Neural crest cell (in vitro differentiated cells): ENCODE data around the gene PCP4. TPM values are rescaled to one million over a fixed set of nuclear protein-coding genes. Genes with fewer than 3 reads are reported as not detected.

ENCODE experiments used
- DNase-seq: peaks from one replicate; pipeline ENCODE4 v3.0.0; 2021; ENCODE audit warnings: low read depth, mixed read lengths, low spot score
- H3K27ac Mint-ChIP-seq: one replicate; pipeline ENCODE4 v1.8.0; 2021; ENCODE audit warnings: mild to moderate bottlenecking, mixed read lengths; ENCODE audit not compliant: unreplicated experiment
- H3K27me3 Mint-ChIP-seq: 2 replicates; pipeline ENCODE4 v1.8.0; 2021; ENCODE audit warnings: low read depth, mild to moderate bottlenecking, mixed read lengths
- H3K36me3 Mint-ChIP-seq: 2 replicates; pipeline ENCODE4 v1.8.0; 2021; ENCODE audit warnings: low read depth, mild to moderate bottlenecking, mixed read lengths
- H3K4me1 Mint-ChIP-seq: 2 replicates; pipeline ENCODE4 v1.8.0; 2021; ENCODE audit warnings: mixed read lengths
- H3K4me3 Mint-ChIP-seq: one replicate; pipeline ENCODE4 v1.8.0; 2021; ENCODE audit warnings: mild to moderate bottlenecking, mixed read lengths
- H3K9me3 Mint-ChIP-seq: 2 replicates; pipeline ENCODE4 v1.8.0; 2021; ENCODE audit warnings: mixed read lengths
- total RNA-seq: library from RNA; stranded (reverse); gene quantifications from 2 replicates; pipeline ENCODE4 v1.2.1, GENCODE V29; 2021
- TF ChIP-seq, protein P1 (sequence below): fragments of 200-600 bp; sonication (generic); conservative IDR thresholded peaks from 2 replicates; pipeline ENCODE4 v1.5.0; 2021; ENCODE audit warnings: antibody characterized with exemption, mild to moderate bottlenecking

PCP4 gene
- total RNA-seq, 1 donor from 2014 or later, result 1.1 TPM

DNA sequence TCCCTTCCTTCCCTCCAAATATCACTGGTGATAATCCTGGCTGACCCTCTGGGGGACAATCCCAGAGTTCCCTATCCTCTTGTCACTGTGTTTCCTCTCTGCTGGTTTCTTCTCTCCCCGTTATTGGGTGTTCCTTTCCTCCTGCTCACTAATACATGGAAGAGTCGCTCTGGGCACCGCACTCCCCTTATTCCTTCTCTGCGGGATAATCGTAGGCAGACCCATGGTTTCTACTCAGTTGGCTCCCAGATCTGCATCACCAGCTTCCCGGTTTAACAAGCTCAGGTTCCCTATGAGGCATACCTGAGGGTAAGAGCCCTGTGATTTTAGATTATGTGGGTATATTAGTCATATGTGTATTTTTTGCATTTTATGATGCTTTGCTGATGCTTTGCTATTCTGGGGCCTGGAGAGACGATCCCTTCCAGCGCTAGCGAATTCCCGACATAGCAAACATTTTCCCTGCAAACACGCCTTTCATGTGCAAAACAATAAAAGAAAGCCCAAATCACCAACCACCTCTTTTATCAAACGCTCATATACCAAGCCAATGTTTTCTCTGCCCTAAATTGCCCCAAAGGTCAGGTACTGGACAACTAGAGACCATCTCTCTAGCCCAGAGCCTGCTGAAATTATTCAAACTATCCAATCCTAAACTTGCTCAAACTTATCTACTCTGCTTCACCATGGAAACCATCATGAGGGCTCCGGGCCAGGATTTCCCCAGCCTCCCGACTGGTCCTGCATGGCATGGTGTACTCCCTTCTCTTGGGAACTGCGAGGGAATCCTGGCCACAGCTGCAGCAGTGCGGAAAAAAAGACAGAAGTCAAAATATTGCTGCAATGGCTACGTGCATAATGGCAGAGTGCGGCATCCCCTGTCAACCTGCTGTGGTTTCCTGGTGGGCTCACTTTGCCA, 84.2 kb downstream of the PCP4 start:
- TF ChIP-seq, protein P1, sequence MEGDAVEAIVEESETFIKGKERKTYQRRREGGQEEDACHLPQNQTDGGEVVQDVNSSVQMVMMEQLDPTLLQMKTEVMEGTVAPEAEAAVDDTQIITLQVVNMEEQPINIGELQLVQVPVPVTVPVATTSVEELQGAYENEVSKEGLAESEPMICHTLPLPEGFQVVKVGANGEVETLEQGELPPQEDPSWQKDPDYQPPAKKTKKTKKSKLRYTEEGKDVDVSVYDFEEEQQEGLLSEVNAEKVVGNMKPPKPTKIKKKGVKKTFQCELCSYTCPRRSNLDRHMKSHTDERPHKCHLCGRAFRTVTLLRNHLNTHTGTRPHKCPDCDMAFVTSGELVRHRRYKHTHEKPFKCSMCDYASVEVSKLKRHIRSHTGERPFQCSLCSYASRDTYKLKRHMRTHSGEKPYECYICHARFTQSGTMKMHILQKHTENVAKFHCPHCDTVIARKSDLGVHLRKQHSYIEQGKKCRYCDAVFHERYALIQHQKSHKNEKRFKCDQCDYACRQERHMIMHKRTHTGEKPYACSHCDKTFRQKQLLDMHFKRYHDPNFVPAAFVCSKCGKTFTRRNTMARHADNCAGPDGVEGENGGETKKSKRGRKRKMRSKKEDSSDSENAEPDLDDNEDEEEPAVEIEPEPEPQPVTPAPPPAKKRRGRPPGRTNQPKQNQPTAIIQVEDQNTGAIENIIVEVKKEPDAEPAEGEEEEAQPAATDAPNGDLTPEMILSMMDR, result no peak
- H3K27me3 Mint-ChIP-seq, result peaks cover 35% of the 10 kb centered on the region
- H3K27ac Mint-ChIP-seq, result no peak overlapping the region
- H3K4me1 Mint-ChIP-seq, result peaks cover 8% of the 10 kb centered on the region
- no peak overlapping the region for H3K4me3 Mint-ChIP-seq
- no peak for DNase-seq
- H3K36me3 Mint-ChIP-seq, result peaks cover 3% of the 10 kb centered on the region
- H3K9me3 Mint-ChIP-seq, result peaks cover 7% of the 10 kb centered on the region

DNA sequence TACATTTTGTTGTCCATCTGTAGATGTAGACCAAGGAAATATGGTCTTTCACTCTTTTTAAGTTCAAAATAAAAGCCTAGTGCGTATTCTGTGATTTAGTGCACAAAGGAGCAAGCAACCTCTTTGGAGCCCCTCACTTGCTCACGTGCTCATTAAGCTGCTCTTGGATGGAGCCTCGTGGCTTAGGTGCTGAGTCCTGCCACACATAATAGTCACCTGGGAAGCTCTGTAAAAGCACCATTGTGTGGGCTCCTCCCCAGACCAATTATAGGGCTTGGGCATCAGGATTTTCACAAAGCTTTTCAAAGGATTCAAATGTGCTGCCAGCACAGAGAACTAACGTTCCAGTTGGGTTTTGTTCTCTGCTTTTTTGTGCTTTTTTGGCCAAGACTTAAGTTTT, 85.0 kb downstream of the PCP4 start:
- no peak overlapping the region for H3K27ac Mint-ChIP-seq
- H3K4me3 Mint-ChIP-seq, result no peak overlapping the region
- TF ChIP-seq, protein P1, result no peak
- H3K9me3 Mint-ChIP-seq, result peaks cover 1% of the 10 kb centered on the region
- peaks cover 29% of the 10 kb centered on the region for H3K27me3 Mint-ChIP-seq
- no peak for DNase-seq
- H3K36me3 Mint-ChIP-seq, result peaks cover 3% of the 10 kb centered on the region
- H3K4me1 Mint-ChIP-seq, result peaks cover 8% of the 10 kb centered on the region

DNA sequence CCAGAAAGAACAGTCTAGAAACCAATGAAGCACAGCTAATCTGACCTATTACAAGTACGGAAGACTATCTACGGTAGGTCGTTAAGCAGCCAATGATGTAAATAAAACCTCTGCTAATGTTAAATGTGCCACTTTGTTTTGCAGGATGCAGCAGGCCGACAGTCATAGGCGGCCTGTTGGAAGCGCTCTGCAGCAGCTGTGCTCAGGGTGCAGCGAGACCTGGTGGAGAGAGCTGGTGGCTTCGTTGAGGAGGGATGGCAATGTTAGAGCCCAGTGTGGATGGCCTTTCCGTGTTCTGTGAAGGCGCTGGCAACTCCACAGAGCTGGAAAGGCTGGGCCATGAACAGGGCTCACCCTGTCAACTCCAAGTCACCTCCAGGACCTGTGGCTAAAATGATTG, 87.3 kb downstream of the PCP4 start:
- H3K4me3 Mint-ChIP-seq, result no peak overlapping the region
- H3K36me3 Mint-ChIP-seq, result peaks cover 3% of the 10 kb centered on the region
- H3K4me1 Mint-ChIP-seq, result peaks cover 8% of the 10 kb centered on the region
- DNase-seq, result no peak
- H3K9me3 Mint-ChIP-seq, result no peaks in the 10 kb centered on the region
- TF ChIP-seq, protein P1, result no peak
- peaks cover 28% of the 10 kb centered on the region for H3K27me3 Mint-ChIP-seq
- H3K27ac Mint-ChIP-seq, result no peak overlapping the region

DNA sequence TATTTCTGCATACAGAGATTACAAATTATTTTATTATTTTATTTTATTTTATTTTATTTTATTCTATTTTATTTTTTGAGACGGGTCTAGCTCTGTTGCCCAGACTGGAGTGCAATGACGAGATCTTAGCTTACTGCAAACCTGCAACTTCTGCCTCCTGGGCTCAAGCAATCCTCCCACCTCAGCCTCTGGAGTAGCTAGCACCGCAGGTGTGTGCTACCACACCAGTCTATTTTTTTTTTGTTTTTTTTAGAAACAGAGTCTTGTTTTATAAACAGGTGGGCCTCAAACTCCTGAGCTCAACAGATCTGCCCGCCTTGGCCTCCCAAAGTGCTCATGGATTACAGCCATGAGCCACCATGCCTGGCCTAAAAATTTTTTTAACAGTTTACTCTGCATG, 88.1 kb downstream of the PCP4 start:
- DNase-seq, result no peak
- TF ChIP-seq, protein P1, result no peak
- H3K4me1 Mint-ChIP-seq, result peaks cover 8% of the 10 kb centered on the region

DNA sequence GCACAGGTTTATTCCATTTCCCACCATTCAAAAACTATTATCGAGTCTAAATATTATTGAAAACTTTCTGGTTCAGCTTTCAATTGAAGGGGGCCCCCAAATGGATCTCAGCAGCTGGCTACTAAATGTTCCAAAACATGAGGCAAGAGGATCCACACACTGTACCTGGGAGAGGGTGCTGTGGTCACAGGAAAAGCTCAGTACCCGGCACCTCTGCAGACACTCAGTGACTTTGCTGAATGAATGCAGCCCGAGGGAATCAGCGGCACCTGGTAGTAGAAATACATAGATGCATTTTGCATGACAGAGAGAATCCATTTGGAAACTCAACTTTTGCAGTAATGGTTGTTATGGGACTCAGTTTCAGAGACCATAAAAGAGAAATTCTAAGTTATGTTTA, 89.3 kb downstream of the PCP4 start:
- Mint-ChIP-seq H3K4me3 (no peak overlapping the region), H3K36me3 (no peaks in the 10 kb centered on the region), H3K27ac (no peak overlapping the region), H3K9me3 (peaks cover 8% of the 10 kb centered on the region), H3K4me1 (peaks cover 8% of the 10 kb centered on the region), H3K27me3 (peaks cover 12% of the 10 kb centered on the region)
- TF ChIP-seq, protein P1, result no peak
- DNase-seq, result no peak

More for the DNA sequence above, 88.1 kb downstream of the PCP4 start:
- Mint-ChIP-seq H3K9me3 (peaks cover 5% of the 10 kb centered on the region), H3K27me3 (peaks cover 24% of the 10 kb centered on the region), H3K4me3 (no peak overlapping the region), H3K27ac (no peak overlapping the region), H3K36me3 (peaks cover 3% of the 10 kb centered on the region)
